Measurements from ENCODE around the gene CEACAM5.
A peak's percentile ranks its signal among the peaks of the same experiment; 100 is the strongest.
"Not testable (repeated sequence)": the region's sequence is repeated elsewhere in the genome, so short reads cannot be mapped to it uniquely, and the experiment has no call there.

CEACAM5 gene

GRCh38 chr19:41745756-41746155 lies 37.3 kb downstream of the CEACAM5 start:
- no peak for DNase-seq

- peak; percentile 4 for DNase-seq
These were observed 38.3 kb downstream of the CEACAM5 start for GRCh38 chr19:41746593-41747227.

GRCh38 chr19:41748012-41748411 lies 39.6 kb downstream of the CEACAM5 start:
- no peak for DNase-seq

GRCh38 chr19:41750248-41751134 lies 42.1 kb downstream of the CEACAM5 start:
- DNase-seq: not testable (repeated sequence)

- no peak for DNase-seq
These were observed 44.7 kb downstream of the CEACAM5 start for GRCh38 chr19:41753159-41753558.

- no peak for DNase-seq
These were observed 45.6 kb downstream of the CEACAM5 start for GRCh38 chr19:41753936-41754529.

- no peak for DNase-seq
These were observed 47.0 kb downstream of the CEACAM5 start, which contains the start of gene CEACAM6 for GRCh38 chr19:41755328-41755913. TSS of gene CEACAM6 (plus strand) at chr19:41755530. CDS start at chr19:41755639, 109 bp downstream.

- DNase-seq: no peak
These were observed 50.4 kb downstream of the CEACAM5 start for GRCh38 chr19:41758846-41759245.

GRCh38 chr19:41767115-41767514 lies 58.7 kb downstream of the CEACAM5 start:
- DNase-seq: no peak

- DNase-seq: not testable (repeated sequence)
These were observed 59.7 kb downstream of the CEACAM5 start for GRCh38 chr19:41768105-41768504.

- no peak for DNase-seq
These were observed 61.2 kb downstream of the CEACAM5 start for GRCh38 chr19:41769608-41770007.

GRCh38 chr19:41771410-41771809 lies 63.0 kb downstream of the CEACAM5 start:
- no peak for DNase-seq

GRCh38 chr19:41774515-41774980 lies 66.1 kb downstream of the CEACAM5 start:
- DNase-seq: no peak

- no peak for DNase-seq
These were observed 68.3 kb downstream of the CEACAM5 start for GRCh38 chr19:41776700-41777099.
